ENCODE results near the gene PAN2. TPM values are rescaled to one million over a fixed set of nuclear protein-coding genes. Genes with fewer than 3 reads are reported as not detected.
"Not testable (repeated sequence)": the region's sequence is repeated elsewhere in the genome, so short reads cannot be mapped to it uniquely, and the experiment has no call there.

The PAN2 gene
- total RNA-seq, 1 donor = 13.0 TPM

DNA sequence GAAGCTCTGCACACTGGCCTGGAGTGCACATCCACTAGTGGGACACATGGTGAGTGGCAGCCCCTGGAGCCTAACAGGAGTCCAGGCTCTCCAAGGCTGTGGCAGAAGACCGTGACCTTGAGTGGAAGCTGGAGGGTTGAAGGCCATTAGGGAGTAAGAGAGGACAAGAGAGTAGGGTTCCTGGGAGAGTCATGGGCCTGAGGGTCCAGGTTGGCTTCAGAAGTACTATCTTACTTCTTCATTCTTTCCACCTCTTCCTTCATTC lies 5.3 kb upstream of the PAN2 start:
- DNase-seq (ENCODE audit: low read depth) = no peak
- no peak overlapping the region for H3K4me3 ChIP-seq (ENCODE audit: low read depth, low read length)
- TF ChIP-seq, protein P1, sequence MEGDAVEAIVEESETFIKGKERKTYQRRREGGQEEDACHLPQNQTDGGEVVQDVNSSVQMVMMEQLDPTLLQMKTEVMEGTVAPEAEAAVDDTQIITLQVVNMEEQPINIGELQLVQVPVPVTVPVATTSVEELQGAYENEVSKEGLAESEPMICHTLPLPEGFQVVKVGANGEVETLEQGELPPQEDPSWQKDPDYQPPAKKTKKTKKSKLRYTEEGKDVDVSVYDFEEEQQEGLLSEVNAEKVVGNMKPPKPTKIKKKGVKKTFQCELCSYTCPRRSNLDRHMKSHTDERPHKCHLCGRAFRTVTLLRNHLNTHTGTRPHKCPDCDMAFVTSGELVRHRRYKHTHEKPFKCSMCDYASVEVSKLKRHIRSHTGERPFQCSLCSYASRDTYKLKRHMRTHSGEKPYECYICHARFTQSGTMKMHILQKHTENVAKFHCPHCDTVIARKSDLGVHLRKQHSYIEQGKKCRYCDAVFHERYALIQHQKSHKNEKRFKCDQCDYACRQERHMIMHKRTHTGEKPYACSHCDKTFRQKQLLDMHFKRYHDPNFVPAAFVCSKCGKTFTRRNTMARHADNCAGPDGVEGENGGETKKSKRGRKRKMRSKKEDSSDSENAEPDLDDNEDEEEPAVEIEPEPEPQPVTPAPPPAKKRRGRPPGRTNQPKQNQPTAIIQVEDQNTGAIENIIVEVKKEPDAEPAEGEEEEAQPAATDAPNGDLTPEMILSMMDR (IDR thresholded peaks at IDR 0.05; ENCODE audit: insufficient read depth, low read depth, low read length) = no peak

DNA sequence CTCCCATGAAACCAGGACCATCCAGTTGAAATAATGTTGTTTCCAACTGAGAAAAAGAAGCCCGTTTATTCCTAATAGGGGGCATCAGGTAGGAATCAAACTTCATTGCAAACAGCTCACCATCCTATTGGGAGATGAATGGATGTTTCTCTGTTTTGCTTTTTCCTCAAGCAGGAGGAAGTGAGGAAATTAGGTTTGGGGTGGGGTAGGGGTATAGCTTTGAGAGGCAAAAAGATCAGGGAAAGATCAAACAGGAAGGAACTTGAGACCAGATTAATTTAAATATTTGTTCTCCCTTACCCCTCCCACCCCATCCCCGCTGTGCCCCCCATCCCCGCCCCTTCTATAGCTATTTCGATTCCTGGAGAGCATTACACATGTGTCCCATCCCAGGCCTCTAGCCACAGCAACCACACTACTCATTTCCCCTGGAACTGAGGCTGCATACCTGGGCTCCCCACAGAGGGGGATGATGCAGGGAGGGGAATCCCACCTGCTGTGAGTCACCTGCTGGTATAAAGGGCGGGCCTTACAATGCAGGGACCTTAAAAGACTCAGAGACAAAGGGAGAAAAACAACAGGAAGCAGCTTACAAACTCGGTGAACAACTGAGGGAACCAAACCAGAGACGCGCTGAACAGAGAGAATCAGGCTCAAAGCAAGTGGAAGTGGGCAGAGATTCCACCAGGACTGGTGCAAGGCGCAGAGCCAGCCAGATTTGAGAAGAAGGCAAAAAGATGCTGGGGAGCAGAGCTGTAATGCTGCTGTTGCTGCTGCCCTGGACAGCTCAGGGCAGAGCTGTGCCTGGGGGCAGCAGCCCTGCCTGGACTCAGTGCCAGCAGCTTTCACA lies 4.7 kb upstream of the PAN2 start, which contains the start of gene IL23A:
Gene IL23A, plus strand, starts transcription at position 577 of the 850 bp plus-strand sequence. Its CDS starts 161 bp downstream, at position 738.
- no peak for DNase-seq (ENCODE audit: low read depth)
- TF ChIP-seq, protein P1 (IDR thresholded peaks at IDR 0.05; ENCODE audit: insufficient read depth, low read depth, low read length) = no peak
- no peak within 1 kb of the TSS for H3K4me3 ChIP-seq (ENCODE audit: low read depth, low read length)

DNA sequence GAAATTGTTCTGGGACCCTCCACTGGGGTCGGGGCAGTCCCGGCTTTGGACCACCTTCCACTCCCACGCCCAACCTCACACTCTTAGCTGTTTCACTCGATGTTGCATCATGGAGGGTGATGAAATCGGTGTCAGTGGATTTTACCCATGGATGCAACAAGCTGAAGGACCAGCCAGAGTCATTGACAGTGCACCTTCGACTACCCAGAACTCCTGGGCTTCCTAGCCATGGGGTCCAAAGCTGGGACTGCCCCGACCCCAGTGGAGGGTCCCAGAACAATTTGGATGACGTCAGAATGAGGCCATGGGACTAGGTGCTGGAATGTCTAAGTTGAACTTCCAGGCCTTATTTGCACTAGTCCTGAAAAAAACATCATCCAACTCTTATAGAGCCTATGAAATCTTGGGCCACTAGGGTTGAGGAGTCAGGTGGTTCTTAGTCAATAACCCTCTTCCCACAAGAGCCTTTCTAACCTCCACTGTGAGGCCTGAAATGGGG lies 4.0 kb upstream of the PAN2 start:
- DNase-seq (ENCODE audit: low read depth) = peak; percentile 29
- no peak overlapping the region for H3K4me3 ChIP-seq (ENCODE audit: low read depth, low read length)
- TF ChIP-seq, protein P1 (IDR thresholded peaks at IDR 0.05; ENCODE audit: insufficient read depth, low read depth, low read length) = no peak

DNA sequence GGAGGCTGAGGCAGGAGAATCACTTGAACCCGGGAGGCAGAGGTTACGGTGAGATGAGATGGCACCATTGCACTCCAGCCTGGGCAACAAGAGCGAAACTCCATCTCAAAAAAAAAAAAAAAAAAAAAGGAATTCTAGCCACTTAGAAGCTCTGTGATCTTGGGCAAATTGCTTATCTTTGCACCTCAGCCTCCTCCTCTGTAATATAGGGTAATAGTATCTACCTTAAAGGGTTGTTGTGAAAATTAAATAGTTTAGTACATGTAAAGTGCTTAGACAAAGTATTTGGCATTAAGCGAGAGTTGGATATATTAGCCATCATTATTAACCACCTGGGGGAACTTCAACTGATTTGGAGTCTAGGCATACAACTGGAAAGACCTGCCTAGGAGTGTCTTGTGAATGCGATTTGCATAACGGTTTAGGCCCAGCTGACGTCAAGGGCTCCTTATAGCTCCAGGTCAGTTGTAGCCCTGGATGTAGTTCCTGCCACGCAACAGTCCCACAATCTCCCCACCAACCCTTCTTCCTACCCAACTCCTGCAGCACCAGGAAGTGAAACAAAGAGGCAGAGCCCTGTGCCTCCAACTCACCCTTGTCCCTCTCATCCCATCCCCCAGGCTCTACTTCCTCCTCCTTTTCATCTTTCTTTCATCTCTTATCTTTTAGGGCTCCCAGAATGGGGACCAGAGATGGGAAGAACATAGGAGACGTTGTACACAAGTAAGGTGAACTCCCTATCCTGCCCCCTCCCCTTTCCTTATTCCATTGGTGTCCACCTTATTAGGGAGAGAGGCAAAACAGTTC lies 2.8 kb upstream of the PAN2 start:
- DNase-seq (ENCODE audit: low read depth) = no peak
- TF ChIP-seq, protein P1 (IDR thresholded peaks at IDR 0.05; ENCODE audit: insufficient read depth, low read depth, low read length) = no peak
- H3K4me3 ChIP-seq (ENCODE audit: low read depth, low read length) = no peak overlapping the region

DNA sequence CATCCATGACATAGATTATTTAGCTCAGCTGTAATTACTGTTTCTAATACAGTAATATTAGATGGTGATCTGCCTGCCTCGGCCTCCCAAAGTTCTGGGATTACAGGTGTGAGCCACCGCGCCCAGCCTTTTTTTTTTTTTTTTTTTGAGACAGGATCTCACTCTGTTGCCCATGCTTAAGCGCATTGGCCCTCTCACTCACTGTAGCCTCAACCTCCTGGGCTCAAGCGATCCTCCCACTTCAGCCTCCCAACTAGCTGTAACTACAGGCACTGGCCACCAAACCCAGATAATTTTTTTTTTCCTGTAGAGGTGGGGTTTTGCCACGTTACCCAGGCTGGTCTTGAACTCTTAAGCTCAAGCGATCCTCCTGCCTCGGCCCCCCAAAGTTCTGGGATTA lies 1.7 kb upstream of the PAN2 start:
- DNase-seq (ENCODE audit: low read depth); H3K4me3 ChIP-seq (ENCODE audit: low read depth, low read length): not testable (repeated sequence)

DNA sequence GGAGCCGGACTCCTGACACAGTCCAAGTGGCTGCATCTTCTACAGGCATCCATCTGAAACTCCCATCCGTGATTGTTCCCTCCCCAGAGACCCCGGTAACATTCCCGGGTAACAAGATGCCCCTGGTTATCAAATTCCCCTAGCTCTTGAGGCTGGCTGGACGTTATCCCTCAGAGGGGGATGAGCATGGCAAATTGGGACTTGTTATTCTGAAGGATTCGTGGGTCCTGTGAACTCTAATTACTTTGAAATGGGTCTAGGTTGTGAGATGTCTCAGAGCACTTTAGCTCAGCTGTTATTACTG lies 642 bp upstream of the PAN2 start:
- no peak for DNase-seq (ENCODE audit: low read depth)
- TF ChIP-seq, protein P1 (IDR thresholded peaks at IDR 0.05; ENCODE audit: insufficient read depth, low read depth, low read length) = no peak
- peak overlapping the region; percentile 76 for H3K4me3 ChIP-seq (ENCODE audit: low read depth, low read length)

DNA sequence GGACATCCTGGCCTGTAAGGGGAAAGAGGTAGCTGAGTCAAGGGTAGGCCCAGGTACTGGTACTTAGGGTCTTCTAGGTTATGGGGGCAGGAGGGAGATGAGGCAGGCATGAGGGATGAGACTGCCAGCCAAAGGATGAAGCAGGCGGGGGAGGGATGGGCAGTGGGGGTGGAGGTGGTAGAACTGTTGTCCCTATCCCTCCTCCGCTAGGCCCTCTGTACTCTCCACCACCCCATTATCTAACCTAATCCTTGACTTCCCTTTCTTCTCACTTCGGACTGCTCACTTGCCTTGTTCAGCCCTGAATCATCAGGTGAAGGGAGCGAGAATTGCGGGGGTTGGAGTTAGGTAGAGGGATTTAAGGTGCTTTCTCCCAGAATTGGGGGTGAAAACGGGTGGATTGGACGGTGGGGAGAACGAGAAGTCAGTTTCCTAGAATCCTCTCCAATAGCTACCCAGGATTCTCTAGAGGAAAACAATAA lies 562 bp downstream of the PAN2 start:
- H3K4me3 ChIP-seq (ENCODE audit: low read depth, low read length) = peak overlapping the region; percentile 76
- TF ChIP-seq, protein P1 (IDR thresholded peaks at IDR 0.05; ENCODE audit: insufficient read depth, low read depth, low read length) = no peak
- no peak for DNase-seq (ENCODE audit: low read depth)

Data from fibroblast of villous mesenchyme (primary cell).